ENCODE measurements around the gene PKHD1. TPM values are rescaled to one million over a fixed set of nuclear protein-coding genes. Genes with fewer than 3 reads are reported as not detected.

The PKHD1 gene
- total RNA-seq, 1 donor from 2014 or later = 1.3 TPM

- Mint-ChIP-seq H3K9me3 (ENCODE audit: low read depth) (no peaks in the 10 kb centered on the region), H3K27me3 (no peaks in the 10 kb centered on the region), H3K4me1 (ENCODE audit: low read depth) (no peaks in the 10 kb centered on the region), H3K4me3 (ENCODE audit: low read depth) (no peak overlapping the region), H3K36me3 (ENCODE audit: insufficient read depth) (no peaks in the 10 kb centered on the region), H3K27ac (no peak overlapping the region)
- DNase-seq (ENCODE audit: low spot score, unreplicated experiment) = no peak
- no peak for TF ChIP-seq CTCF (IDR thresholded peaks at IDR 0.05; ENCODE audit: unreplicated experiment)
Observed at GRCh38 chr6:51788121-51788520, 299.3 kb downstream of the PKHD1 start.

GRCh38 chr6:51778666-51779065 is 308.7 kb downstream of the PKHD1 start:
- H3K4me3 Mint-ChIP-seq (ENCODE audit: low read depth) = no peak overlapping the region
- no peak for DNase-seq (ENCODE audit: low spot score, unreplicated experiment)
- H3K36me3 Mint-ChIP-seq (ENCODE audit: insufficient read depth) = no peaks in the 10 kb centered on the region
- no peak overlapping the region for H3K27ac Mint-ChIP-seq
- no peak for TF ChIP-seq CTCF (IDR thresholded peaks at IDR 0.05; ENCODE audit: unreplicated experiment)
- H3K9me3 Mint-ChIP-seq (ENCODE audit: low read depth) = no peaks in the 10 kb centered on the region
- no peaks in the 10 kb centered on the region for H3K4me1 Mint-ChIP-seq (ENCODE audit: low read depth)
- no peaks in the 10 kb centered on the region for H3K27me3 Mint-ChIP-seq

- Mint-ChIP-seq H3K36me3 (ENCODE audit: insufficient read depth) (no peaks in the 10 kb centered on the region), H3K9me3 (ENCODE audit: low read depth) (no peaks in the 10 kb centered on the region), H3K27ac (no peak overlapping the region), H3K27me3 (no peaks in the 10 kb centered on the region), H3K4me1 (ENCODE audit: low read depth) (no peaks in the 10 kb centered on the region), H3K4me3 (ENCODE audit: low read depth) (no peak overlapping the region)
- DNase-seq (ENCODE audit: low spot score, unreplicated experiment) = no peak
- no peak for TF ChIP-seq CTCF (IDR thresholded peaks at IDR 0.05; ENCODE audit: unreplicated experiment)
Observed at GRCh38 chr6:51777618-51778017, 309.8 kb downstream of the PKHD1 start.

GRCh38 chr6:51775942-51776860 is 311.2 kb downstream of the PKHD1 start:
- Mint-ChIP-seq H3K36me3 (ENCODE audit: insufficient read depth) (no peaks in the 10 kb centered on the region), H3K9me3 (ENCODE audit: low read depth) (no peaks in the 10 kb centered on the region), H3K27ac (no peak overlapping the region), H3K4me3 (ENCODE audit: low read depth) (no peak overlapping the region), H3K4me1 (ENCODE audit: low read depth) (no peaks in the 10 kb centered on the region), H3K27me3 (no peaks in the 10 kb centered on the region)
- DNase-seq (ENCODE audit: low spot score, unreplicated experiment) = no peak
- TF ChIP-seq CTCF (IDR thresholded peaks at IDR 0.05; ENCODE audit: unreplicated experiment) = no peak

- peaks cover 8% of the 10 kb centered on the region for H3K9me3 Mint-ChIP-seq (ENCODE audit: low read depth)
- no peaks in the 10 kb centered on the region for H3K4me1 Mint-ChIP-seq (ENCODE audit: low read depth)
- no peaks in the 10 kb centered on the region for H3K27me3 Mint-ChIP-seq
- H3K4me3 Mint-ChIP-seq (ENCODE audit: low read depth) = no peak overlapping the region
- no peaks in the 10 kb centered on the region for H3K36me3 Mint-ChIP-seq (ENCODE audit: insufficient read depth)
- no peak for DNase-seq (ENCODE audit: low spot score, unreplicated experiment)
- TF ChIP-seq CTCF (IDR thresholded peaks at IDR 0.05; ENCODE audit: unreplicated experiment) = no peak
- H3K27ac Mint-ChIP-seq = no peak overlapping the region
Observed at GRCh38 chr6:51768087-51768486, 319.3 kb downstream of the PKHD1 start.
